MCF 10A (cell line): ENCODE results near the gene VPS25. TPM values are rescaled to one million over a fixed set of nuclear protein-coding genes. Genes with fewer than 3 reads are reported as not detected.
A peak's percentile ranks its signal among the peaks of the same experiment; 100 is the strongest.
"Not testable (repeated sequence)": the region's sequence is repeated elsewhere in the genome, so short reads cannot be mapped to it uniquely, and the experiment has no call there.

ENCODE experiments used
- BruUV-seq: library from RNA; stranded (reverse); fragments of 400-500 nt; replicated peaks from 2 replicates; lab custom pipeline; 2021; lab: Mats Ljungman, UMichigan
- CTCF ChIA-PET: fragments of 300-600 bp; sonication (Branson Sonifier 250); formaldehyde crosslinking; extraction: SDS; loops from one replicate; lab custom pipeline; 2021; ENCODE audit warnings: antibody characterized with exemption, inconsistent platforms; lab: Yijun Ruan, JAX
- POLR2A ChIA-PET: fragments of 300-600, 350-650 bp; sonication (Branson Sonifier 250); formaldehyde crosslinking; extraction: SDS; loops from one replicate; lab custom pipeline; 2020; ENCODE audit warnings: antibody characterized with exemption, inconsistent platforms; lab: Yijun Ruan, JAX
- DNase-seq: peaks from one replicate; pipeline ENCODE4 v3.0.0-alpha.2; 2018; ENCODE audit not compliant: unreplicated experiment
- H3K27ac Mint-ChIP-seq: one replicate; pipeline ENCODE4 v1.8.0; 2022; ENCODE audit warnings: mild to moderate bottlenecking, low read depth, mixed read lengths; ENCODE audit not compliant: unreplicated experiment
- H3K27me3 Mint-ChIP-seq: one replicate; pipeline ENCODE4 v1.8.0; 2022; ENCODE audit warnings: mixed read lengths; ENCODE audit not compliant: insufficient read depth, unreplicated experiment
- H3K36me3 Mint-ChIP-seq: one replicate; pipeline ENCODE4 v1.8.0; 2022; ENCODE audit warnings: mild to moderate bottlenecking, moderate library complexity, mixed read lengths; ENCODE audit not compliant: insufficient read depth, unreplicated experiment
- H3K4me1 Mint-ChIP-seq: one replicate; pipeline ENCODE4 v1.8.0; 2022; ENCODE audit warnings: mixed read lengths; ENCODE audit not compliant: insufficient read depth, unreplicated experiment
- H3K4me3 Mint-ChIP-seq: one replicate; pipeline ENCODE4 v1.8.0; 2022; ENCODE audit warnings: mild to moderate bottlenecking, moderate library complexity, mixed read lengths; ENCODE audit not compliant: unreplicated experiment
- H3K9me3 Mint-ChIP-seq: one replicate; pipeline ENCODE4 v1.8.0; 2022; ENCODE audit warnings: mixed read lengths; ENCODE audit not compliant: unreplicated experiment
- CTCF ChIP-seq: fragments of 200-600 bp; IDR thresholded peaks from one replicate; pipeline ENCODE4 v1.8.0; 2022; ENCODE audit warnings: antibody characterized with exemption, mild to moderate bottlenecking; ENCODE audit not compliant: unreplicated experiment
- intact Hi-C: fragments of 100-400 bp; cut with micrococcal nuclease; formaldehyde crosslinking; loops from 2 replicates; pipeline ENCODE4 v1.14.1; 2022
- total RNA-seq: library from RNA; stranded (reverse); gene quantifications from 2 replicates; pipeline ENCODE4 v1.2.3, GENCODE V29; 2022

VPS25 gene
- total RNA-seq, 1 experiment from 2014 or later, result 84.3 TPM

GRCh38 chr17:42760652-42761581 lies 12.3 kb upstream of the VPS25 start, which contains the start of gene RAMP2:
Gene RAMP2, plus strand, starts transcription at chr17:42761227. Its CDS starts 35 bp downstream, at chr17:42761262.
- BruUV-seq, result no TSS peak
- H3K36me3 Mint-ChIP-seq, result no peaks in the 10 kb centered on the region
- no peaks in the 10 kb centered on the region for H3K9me3 Mint-ChIP-seq
- H3K27ac Mint-ChIP-seq, result no peak within 1 kb of the TSS
- no peak for DNase-seq
- no peak within 1 kb of the TSS for H3K4me3 Mint-ChIP-seq
- intact Hi-C loops, result no loop called here
- CTCF ChIA-PET, result interaction anchor here (0.8 to 1.4 kb wide), 5 partner anchors 10 to 231 kb away, joined by 3 to 12 read pairs (median 5); partner anchors contain the start of gene PSMC3IP
- peaks cover 20% of the 10 kb centered on the region for H3K27me3 Mint-ChIP-seq
- no peak for TF ChIP-seq CTCF
- POLR2A ChIA-PET, result interaction anchor here (1.0 kb wide), 2 partner anchors 12 to 37 kb away, joined by 3 to 5 read pairs; partner anchors contain the start of genes COA3 and VPS25
- H3K4me1 Mint-ChIP-seq, result peaks cover 5% of the 10 kb centered on the region

- intact Hi-C loops, result loop anchor here (2.0 kb wide), 2 partner anchors 17 to 183 kb away; partner anchors contain the start of gene EZH1
- CTCF ChIA-PET, result interaction anchor here (0.6 to 1.3 kb wide), 3 partner anchors 31 to 110 kb away, joined by 3 to 7 read pairs (median 5); no protein-coding TSS in a partner anchor
- POLR2A ChIA-PET, result no interaction called here
These were observed 11.6 kb upstream of the VPS25 start for GRCh38 chr17:42761638-42762037.

GRCh38 chr17:42766124-42766523 lies 7.1 kb upstream of the VPS25 start:
- Mint-ChIP-seq H3K27ac (no peak overlapping the region), H3K27me3 (no peaks in the 10 kb centered on the region), H3K9me3 (no peaks in the 10 kb centered on the region), H3K4me3 (no peak overlapping the region), H3K36me3 (no peaks in the 10 kb centered on the region), H3K4me1 (peaks cover 5% of the 10 kb centered on the region)
- POLR2A ChIA-PET, result interaction anchor here (0.7 kb wide), 1 partner anchor 20 kb away, joined by 3 read pairs; no protein-coding TSS in a partner anchor
- intact Hi-C loops, result no loop called here
- CTCF ChIA-PET, result interaction anchor here (0.7 to 1.0 kb wide), 3 partner anchors 16 to 187 kb away, joined by 3 to 5 read pairs (median 4); no protein-coding TSS in a partner anchor
- no peak for TF ChIP-seq CTCF
- peak; percentile 60 for DNase-seq
- BruUV-seq, result no TSS peak

More at GRCh38 chr17:42761638-42762037, 11.6 kb upstream of the VPS25 start:
- no peaks in the 10 kb centered on the region for H3K9me3 Mint-ChIP-seq
- no peak for DNase-seq
- H3K36me3 Mint-ChIP-seq, result no peaks in the 10 kb centered on the region
- H3K4me1 Mint-ChIP-seq, result peaks cover 5% of the 10 kb centered on the region
- peaks cover 20% of the 10 kb centered on the region for H3K27me3 Mint-ChIP-seq
- BruUV-seq, result no TSS peak
- no peak overlapping the region for H3K4me3 Mint-ChIP-seq
- no peak overlapping the region for H3K27ac Mint-ChIP-seq
- TF ChIP-seq CTCF, result no peak

GRCh38 chr17:42767512-42767911 lies 5.7 kb upstream of the VPS25 start:
- no peak for DNase-seq
- BruUV-seq, result no TSS peak
- Mint-ChIP-seq H3K9me3 (no peaks in the 10 kb centered on the region), H3K27ac (no peak overlapping the region), H3K4me3 (no peak overlapping the region), H3K27me3 (no peaks in the 10 kb centered on the region), H3K36me3 (no peaks in the 10 kb centered on the region), H3K4me1 (peaks cover 5% of the 10 kb centered on the region)
- ChIA-PET POLR2A (interaction anchor here (0.6 kb wide), 1 partner anchor 349 kb away, joined by 3 read pairs; no protein-coding TSS in a partner anchor), CTCF (no interaction called here)
- intact Hi-C loops, result no loop called here
- TF ChIP-seq CTCF, result no peak

- DNase-seq, H3K36me3 Mint-ChIP-seq, BruUV-seq, H3K4me1 Mint-ChIP-seq, H3K4me3 Mint-ChIP-seq, H3K27ac Mint-ChIP-seq, CTCF ChIA-PET, H3K9me3 Mint-ChIP-seq, intact Hi-C loops, H3K27me3 Mint-ChIP-seq, POLR2A ChIA-PET: not testable (repeated sequence)
These were observed 5.2 kb upstream of the VPS25 start for GRCh38 chr17:42768006-42768405.
